NCI-H2107 treated with DMSO at 0.1 percent for 48 hours (cell line): ENCODE results near the gene MFAP1.
A peak's percentile ranks its signal among the peaks of the same experiment; 100 is the strongest.

Source experiments
- DNase-seq: peaks from one replicate; lab custom pipeline; 2025; ENCODE audit not compliant: unreplicated experiment; lab: John Stamatoyannopoulos, UW

Gene MFAP1

DNA sequence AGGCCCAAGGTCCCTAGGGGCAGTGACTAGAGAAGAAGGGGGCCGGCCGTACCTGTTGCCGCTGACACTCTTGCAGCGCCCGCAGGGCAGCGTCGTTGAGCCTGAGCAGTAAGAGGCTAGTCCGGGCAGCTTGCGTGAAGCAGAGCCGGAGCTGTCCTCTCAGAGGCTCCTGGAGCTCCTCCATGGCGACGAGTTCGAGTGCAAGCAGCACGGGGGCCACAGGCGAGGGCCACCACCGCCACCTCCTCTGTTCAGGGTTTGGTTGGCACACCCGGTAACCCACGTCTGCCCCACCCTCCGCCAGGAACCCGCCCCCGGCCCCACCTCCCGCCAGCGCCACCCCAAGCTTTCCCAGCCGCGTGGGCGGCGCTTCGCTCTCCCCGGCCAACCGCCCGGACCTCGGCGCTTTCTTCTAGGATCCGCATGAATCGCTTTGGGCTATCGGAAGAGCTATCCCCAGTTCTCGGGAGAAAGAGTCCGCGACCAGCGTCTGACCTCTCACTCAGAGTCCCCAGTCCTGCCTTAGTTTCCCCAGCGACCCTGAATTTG is 47.7 kb downstream of the MFAP1 start, which contains the start of gene ELL3:
TSS of gene ELL3 (minus strand) at position 249 of the 549 bp plus-strand sequence. CDS start at position 184, 65 bp downstream.
- peak; percentile 62 for DNase-seq

DNA sequence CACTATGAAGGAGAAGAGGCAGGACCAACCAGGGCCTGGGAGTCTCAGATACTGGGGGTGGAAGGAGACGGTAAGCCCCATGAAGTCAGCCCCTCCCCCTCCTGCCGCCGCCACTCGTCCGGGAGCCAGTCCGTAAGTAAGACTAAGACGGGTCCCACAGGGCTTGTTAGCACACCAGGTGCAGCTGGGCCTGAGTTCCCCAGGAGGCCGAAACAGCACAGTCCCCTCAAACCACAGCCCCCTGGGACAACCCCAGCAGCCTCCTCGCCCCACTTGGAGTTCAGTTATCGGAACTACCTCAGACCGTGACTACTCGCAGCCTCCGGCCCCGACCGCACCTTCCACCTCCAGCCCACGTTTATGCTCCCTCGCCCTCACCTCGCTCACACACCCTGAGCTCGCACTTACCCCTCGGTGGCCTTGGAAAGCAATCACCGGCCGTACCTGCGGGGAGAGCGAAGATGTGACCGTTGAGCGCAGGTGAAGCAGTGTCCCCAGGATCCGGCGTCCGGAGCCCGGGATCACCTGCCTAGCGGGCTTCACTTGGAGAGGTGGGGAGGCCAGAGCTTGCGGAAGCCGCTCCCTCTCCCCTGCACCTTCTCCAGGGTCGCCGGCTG is 48.3 kb downstream of the MFAP1 start:
- peak; percentile 31 for DNase-seq

DNA sequence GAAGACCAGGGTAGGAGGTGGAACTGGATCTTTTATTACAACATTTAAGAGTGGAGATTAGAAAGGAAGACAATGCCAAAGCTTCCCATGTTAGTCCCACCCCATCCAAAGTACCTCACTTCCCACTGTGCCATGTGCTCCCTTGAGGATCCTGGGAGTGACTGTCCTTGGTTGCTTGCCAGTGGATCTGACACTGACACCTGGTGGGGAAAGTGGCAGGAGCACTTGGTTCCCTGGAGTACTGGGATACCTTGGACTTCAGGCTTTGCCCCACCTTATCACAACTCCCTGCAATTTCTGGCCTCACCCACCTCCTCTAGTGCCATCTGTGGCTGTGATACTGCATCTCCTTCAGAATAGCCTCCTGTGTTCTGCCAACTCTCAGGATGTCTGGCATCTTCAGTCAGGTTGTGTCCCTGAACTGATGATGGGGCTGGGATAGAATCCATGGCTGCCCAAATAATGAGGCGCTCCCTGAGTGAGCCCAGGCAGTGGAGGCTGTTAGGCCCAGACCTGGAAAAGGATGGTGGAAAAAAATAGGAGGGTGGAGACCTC is 49.0 kb downstream of the MFAP1 start:
- peak; percentile 46 for DNase-seq

DNA sequence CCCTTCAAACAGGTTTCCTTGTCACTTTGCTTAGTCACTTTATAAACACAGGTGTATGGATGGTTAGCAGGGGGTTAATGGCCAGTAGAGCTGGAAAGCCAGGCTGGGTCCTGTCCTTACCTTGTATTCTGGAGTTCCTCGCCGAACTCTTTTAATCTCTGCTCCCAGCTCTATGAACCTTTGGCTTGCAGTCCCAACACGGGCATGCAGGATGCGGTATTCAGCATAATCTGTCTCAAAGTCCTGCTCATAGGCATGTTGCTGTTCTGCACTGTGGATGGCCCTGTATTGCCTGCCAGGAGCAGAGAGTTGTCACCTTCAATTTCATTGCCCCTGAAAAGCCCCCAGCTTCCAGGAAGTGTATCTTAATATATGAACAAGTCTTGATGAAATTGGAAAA is 50.4 kb downstream of the MFAP1 start:
- DNase-seq = no peak

DNA sequence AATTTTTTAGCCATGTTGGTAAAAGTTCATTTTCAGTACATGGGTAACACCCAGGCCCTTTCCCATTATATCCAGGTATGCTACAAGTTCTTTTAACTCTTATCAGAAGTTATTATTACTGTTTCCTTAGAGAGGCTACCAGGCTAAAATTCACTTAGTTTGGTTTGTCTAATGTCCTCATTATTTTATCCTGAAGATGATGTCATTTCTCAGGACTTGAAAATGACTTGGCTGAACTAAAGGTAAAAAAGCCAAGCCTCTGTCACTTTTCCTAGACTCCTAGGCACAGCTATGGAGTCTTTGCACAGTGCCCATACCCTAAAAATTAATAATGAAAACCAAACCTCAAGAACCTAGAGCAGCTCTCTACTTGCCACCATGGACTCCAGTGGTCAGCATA is 51.9 kb downstream of the MFAP1 start:
- no peak for DNase-seq

DNA sequence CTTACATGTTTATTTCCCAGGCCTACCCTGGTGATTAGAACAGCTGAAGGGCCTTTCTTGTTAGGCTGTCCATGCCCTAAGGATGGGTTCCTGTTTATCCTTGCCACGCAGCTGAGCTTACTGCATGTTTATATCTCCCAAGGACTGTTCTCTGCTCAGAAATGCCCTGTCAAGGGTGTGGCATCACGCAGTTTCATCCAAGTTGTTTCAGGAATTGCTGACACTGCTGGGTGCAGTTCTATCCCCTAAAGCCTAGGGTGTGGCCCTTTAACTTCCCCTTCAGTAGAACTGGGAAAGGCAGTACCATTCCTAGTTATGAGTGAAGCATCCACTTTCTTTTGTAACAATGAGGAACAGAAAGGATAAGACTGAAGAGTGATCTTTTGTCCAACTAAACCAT is 52.7 kb downstream of the MFAP1 start:
- no peak for DNase-seq

DNA sequence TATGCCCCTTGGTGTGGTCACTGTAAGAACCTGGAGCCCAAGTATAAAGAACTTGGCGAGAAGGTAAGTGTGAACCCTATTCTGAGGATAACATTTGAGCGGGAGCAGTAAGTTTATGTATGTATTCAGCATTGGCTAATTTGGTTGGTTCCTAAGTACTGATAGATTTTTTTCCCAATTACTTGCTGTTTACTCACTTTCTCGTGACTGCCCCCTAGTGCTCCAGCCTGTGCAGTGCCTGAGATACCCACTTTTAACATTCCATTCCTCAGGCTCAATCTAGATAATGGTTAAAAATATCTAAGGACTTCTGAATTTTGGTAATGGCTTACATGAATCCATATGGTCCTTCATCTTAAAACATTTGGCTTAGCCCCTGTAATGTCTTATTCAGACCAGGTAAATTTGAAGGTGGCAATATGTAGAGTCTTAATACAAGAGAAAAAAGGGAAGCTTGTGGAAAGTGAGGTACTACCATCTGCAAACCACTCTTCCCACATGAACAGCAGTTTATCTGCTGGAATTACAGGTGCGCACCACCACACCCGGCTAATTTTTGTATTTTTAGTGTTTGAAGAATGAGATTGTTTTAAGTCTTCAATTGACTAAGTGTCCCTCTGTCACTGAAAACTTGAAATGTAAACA is 54.8 kb downstream of the MFAP1 start:
- peak; percentile 7 for DNase-seq

DNA sequence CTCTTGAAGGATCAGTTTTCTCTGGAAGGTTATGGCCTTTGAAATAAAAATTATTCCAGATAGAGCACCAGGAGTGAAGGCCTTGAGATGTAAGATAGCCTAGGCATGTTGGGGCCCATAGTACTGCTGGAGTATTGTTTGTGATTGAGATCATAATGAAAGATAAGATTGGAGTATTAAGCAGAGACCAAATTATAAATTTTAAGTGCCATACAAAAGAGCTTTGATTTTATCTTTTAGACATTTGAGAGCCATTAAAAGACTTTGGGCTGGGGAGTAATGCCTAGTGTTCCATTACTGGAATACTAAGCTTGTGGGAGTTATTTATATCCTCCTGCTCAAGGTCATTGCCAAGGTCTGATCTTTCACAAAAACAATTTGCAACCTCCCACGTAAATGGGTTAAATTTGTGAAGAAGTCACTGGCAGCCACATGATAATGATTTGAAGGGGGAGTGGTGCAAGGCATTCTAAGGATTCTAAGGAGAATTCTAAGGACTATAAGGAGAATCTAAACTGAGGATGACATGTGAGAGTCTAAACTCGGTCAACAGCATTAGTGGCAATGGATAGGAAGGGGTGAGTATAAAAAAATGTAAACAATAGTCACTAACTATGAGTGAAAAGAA is 60.6 kb downstream of the MFAP1 start:
- DNase-seq = no peak

DNA sequence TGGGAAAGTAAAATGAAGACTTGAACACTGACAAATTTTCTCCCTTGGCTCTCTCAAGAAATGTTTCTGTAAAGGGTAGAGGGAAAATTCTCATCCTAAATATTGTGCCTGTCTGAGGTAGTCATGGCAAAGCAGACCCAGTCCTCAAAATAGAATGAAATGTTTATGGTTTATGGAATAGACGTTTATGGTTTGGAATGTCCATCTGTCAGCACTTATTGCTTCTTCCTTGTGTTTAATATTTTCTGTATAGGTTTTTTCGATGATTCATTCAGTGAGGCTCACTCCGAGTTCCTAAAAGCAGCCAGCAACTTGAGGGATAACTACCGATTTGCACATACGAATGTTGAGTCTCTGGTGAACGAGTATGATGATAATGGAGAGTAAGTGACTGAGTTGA is 61.7 kb downstream of the MFAP1 start:
- no peak for DNase-seq
